Osteocyte (in vitro differentiated cells): ENCODE results near the gene SECISBP2. TPM values are rescaled to one million over a fixed set of nuclear protein-coding genes. Genes with fewer than 3 reads are reported as not detected.

ENCODE experiments used
- DNase-seq: peaks from one replicate; pipeline ENCODE4 v3.0.0; 2021; ENCODE audit warnings: mixed read lengths; ENCODE audit not compliant: unreplicated experiment; ENCODE audit errors: extremely low spot score
- H3K27ac Mint-ChIP-seq: one replicate; pipeline ENCODE4 v1.8.0; 2021; ENCODE audit warnings: mild to moderate bottlenecking, mixed read lengths; ENCODE audit not compliant: unreplicated experiment
- H3K27me3 Mint-ChIP-seq: one replicate; pipeline ENCODE4 v1.8.0; 2021; ENCODE audit warnings: mixed read lengths; ENCODE audit not compliant: unreplicated experiment
- H3K36me3 Mint-ChIP-seq: one replicate; pipeline ENCODE4 v1.8.0; 2021; ENCODE audit warnings: mixed read lengths; ENCODE audit not compliant: unreplicated experiment
- H3K4me1 Mint-ChIP-seq: one replicate; pipeline ENCODE4 v1.8.0; 2021; ENCODE audit warnings: mixed read lengths; ENCODE audit not compliant: unreplicated experiment
- H3K4me3 Mint-ChIP-seq: one replicate; pipeline ENCODE4 v1.8.0; 2021; ENCODE audit warnings: mild to moderate bottlenecking, moderate library complexity, mixed read lengths; ENCODE audit not compliant: unreplicated experiment
- H3K9me3 Mint-ChIP-seq: one replicate; pipeline ENCODE4 v1.8.0; 2021; ENCODE audit warnings: mixed read lengths; ENCODE audit not compliant: unreplicated experiment
- total RNA-seq: library from RNA; stranded (reverse); gene quantifications from 2 replicates; pipeline ENCODE4 v1.2.1, GENCODE V29; 2021
- TF ChIP-seq, protein P1 (sequence below): fragments of 200-600 bp; sonication (generic); IDR thresholded peaks from 2 replicates; pipeline ENCODE4 v1.5.0; 2021; ENCODE audit warnings: antibody characterized with exemption, mild to moderate bottlenecking, moderate library complexity

SECISBP2 gene
- total RNA-seq, 1 donor from 2014 or later = 31.5 TPM

DNA sequence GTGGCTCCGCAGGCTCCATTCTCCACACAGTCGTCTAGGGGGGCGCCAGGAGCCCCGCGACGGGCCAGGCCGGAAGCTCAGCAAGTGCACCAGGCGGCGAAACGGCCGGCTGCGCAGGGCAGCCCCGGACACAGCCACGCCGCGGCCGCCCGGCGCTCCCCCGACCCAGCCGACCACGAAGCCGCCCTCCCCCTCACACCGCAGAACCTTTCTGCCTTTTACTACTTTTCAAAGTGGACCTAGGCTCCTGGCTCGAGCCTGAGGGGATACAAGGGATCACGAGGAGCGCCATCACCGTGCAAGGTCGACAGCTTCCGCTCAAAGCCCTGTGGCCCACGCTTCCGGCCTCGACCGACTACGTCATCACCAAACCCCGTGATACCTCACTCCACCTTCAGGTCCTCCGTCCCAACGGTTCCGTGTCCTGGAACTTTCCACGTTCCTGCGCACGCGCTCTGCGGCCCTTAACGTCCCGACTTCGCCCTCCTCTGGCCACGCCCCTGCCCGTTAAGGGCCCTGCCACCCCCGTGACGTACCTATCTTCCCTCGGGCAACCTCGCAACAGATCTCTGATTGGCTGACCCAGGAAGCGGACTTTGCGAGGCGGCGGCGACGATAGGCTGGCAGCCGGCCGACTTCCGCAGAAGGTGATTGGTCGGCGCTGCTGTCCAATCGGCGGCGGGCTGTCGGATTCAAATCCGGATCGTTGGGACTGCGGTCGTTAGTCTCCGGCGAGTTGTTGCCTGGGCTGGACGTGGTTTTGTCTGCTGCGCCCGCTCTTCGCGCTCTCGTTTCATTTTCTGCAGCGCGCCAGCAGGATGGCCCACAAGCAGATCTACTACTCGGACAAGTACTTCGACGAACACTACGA is 7.6 kb upstream of the SECISBP2 start, which contains the start of gene CKS2:
Gene CKS2 (plus strand): TSS at position 721 of the 871 bp plus-strand sequence. CDS start 98 bp downstream, at position 819.
- TF ChIP-seq, protein P1, sequence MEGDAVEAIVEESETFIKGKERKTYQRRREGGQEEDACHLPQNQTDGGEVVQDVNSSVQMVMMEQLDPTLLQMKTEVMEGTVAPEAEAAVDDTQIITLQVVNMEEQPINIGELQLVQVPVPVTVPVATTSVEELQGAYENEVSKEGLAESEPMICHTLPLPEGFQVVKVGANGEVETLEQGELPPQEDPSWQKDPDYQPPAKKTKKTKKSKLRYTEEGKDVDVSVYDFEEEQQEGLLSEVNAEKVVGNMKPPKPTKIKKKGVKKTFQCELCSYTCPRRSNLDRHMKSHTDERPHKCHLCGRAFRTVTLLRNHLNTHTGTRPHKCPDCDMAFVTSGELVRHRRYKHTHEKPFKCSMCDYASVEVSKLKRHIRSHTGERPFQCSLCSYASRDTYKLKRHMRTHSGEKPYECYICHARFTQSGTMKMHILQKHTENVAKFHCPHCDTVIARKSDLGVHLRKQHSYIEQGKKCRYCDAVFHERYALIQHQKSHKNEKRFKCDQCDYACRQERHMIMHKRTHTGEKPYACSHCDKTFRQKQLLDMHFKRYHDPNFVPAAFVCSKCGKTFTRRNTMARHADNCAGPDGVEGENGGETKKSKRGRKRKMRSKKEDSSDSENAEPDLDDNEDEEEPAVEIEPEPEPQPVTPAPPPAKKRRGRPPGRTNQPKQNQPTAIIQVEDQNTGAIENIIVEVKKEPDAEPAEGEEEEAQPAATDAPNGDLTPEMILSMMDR = no peak
- Mint-ChIP-seq H3K9me3 (no peaks in the 10 kb centered on the region), H3K4me1 (peaks cover 36% of the 10 kb centered on the region), H3K27ac (peak within 1 kb of the TSS; percentile 99), H3K4me3 (peak within 1 kb of the TSS; percentile 91), H3K27me3 (no peaks in the 10 kb centered on the region), H3K36me3 (no peaks in the 10 kb centered on the region)
- peak; percentile 100 for DNase-seq

DNA sequence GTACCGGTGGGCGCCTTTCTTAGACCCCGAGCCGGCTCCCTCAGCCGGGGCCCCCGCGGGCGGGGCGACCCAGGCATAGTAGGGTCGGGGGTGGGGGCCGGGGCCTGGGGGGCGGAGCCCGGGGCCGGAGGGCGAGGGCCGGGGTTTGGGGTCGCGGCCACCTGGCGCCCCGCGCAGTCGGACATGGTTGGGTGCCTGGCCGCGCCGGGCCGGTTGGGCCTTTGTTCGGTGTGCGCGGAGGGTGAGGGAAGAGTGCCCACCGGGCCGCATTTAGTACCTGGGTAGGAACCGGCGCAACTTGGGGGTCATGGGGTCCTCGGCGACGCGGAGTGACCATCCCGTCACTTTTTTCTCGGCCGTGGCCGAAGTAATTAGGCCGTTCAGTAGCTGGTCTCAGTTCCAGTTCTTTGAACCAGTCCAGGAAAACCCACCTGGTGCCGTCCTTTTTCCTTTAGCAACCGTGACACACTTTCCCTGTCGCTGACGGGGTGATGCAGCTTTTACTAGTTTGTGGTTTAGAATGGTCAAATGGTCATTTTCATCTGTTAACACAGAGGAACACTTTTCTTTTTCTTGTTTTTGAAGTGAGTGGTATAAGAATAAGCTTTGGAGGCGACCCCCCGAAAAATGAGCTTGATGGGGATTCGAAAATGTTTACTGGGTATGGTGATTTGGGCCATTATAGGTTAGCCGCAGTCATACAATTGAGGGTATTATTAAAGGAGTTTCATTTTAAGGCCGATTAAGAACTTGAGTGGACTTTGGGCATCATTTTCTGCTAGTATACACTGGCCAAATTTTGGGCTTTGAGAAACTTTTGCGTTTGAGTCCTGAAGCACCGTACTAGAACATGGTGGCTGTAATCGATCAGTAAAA is 6.7 kb upstream of the SECISBP2 start:
- Mint-ChIP-seq H3K4me3 (peak overlapping the region; percentile 91), H3K27ac (peak overlapping the region; percentile 99), H3K36me3 (peaks cover 3% of the 10 kb centered on the region), H3K27me3 (no peaks in the 10 kb centered on the region), H3K4me1 (peaks cover 36% of the 10 kb centered on the region), H3K9me3 (no peaks in the 10 kb centered on the region)
- TF ChIP-seq, protein P1 = no peak
- no peak for DNase-seq

DNA sequence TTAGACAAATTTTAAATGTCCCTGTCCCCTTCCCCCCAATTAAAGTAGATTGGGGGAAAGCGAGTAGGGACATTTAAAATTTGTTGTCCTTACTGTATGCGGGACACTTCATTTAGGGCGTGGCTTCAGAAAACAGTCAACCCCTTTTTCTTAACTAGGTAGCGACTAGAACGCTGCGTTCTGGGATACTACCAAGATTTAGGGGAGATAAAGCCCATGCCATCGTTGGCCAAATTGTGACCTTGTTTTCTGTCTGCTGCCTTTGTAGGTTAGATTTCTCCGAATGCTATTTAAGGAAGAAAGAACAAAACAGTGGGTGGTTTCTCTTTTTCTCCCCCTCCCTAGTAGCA is 6.1 kb upstream of the SECISBP2 start:
- TF ChIP-seq, protein P1 = no peak
- H3K4me3 Mint-ChIP-seq = peak overlapping the region; percentile 91
- no peaks in the 10 kb centered on the region for H3K27me3 Mint-ChIP-seq
- peaks cover 39% of the 10 kb centered on the region for H3K4me1 Mint-ChIP-seq
- no peaks in the 10 kb centered on the region for H3K9me3 Mint-ChIP-seq
- peaks cover 4% of the 10 kb centered on the region for H3K36me3 Mint-ChIP-seq
- peak overlapping the region; percentile 81 for H3K27ac Mint-ChIP-seq
- DNase-seq = no peak

DNA sequence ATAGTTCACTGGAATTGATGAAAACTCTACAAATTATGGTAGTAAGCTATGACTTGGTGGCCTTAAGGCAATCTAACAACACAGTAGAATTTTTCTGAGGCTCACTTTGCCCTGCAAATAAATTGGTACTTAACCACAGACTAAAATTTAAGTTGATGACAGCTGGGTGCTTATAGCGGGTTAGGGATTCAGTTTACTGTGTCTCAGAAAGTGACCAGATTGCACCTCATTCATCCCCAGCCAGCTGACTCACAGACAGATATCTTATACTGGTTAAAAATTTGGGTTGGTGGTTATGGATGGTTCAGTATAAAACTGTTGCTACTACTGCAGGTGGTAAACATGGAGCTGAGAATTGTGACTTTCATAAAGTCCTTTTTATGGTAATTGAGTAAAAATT is 4.5 kb upstream of the SECISBP2 start:
- DNase-seq = no peak
- Mint-ChIP-seq H3K36me3 (peaks cover 4% of the 10 kb centered on the region), H3K9me3 (no peaks in the 10 kb centered on the region), H3K4me3 (peak overlapping the region; percentile 91), H3K4me1 (peaks cover 48% of the 10 kb centered on the region), H3K27me3 (no peaks in the 10 kb centered on the region), H3K27ac (peak overlapping the region; percentile 81)
- TF ChIP-seq, protein P1 = no peak

DNA sequence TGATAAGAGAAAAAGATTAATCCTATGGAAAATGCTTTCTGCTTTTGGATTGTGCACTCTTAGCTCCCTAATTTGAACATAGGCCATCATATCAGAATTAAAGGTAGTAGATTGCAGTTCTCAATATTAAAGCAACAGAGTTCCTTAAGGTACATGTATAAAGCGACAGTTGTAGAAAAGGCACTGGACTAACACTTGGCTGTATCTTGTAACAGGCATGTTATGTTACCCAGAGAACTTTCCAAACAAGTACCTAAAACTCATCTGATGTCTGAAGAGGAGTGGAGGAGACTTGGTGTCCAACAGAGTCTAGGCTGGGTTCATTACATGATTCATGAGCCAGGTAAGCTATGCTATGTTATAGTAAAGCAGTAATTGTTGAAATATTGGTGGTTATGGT is 3.3 kb upstream of the SECISBP2 start:
- TF ChIP-seq, protein P1 = no peak
- Mint-ChIP-seq H3K27ac (peak overlapping the region; percentile 81), H3K4me3 (no peak overlapping the region), H3K9me3 (no peaks in the 10 kb centered on the region), H3K27me3 (no peaks in the 10 kb centered on the region), H3K4me1 (peaks cover 52% of the 10 kb centered on the region), H3K36me3 (peaks cover 4% of the 10 kb centered on the region)
- DNase-seq = no peak
